GM21723 (cell line): ENCODE results near the gene SYK.
"Not testable (repeated sequence)": the region's sequence is repeated elsewhere in the genome, so short reads cannot be mapped to it uniquely, and the experiment has no call there.

ENCODE experiments used
- ATAC-seq: cut with Tn5 transposase; IDR thresholded peaks from one replicate; pipeline ENCODE4 v1.9.1; 2021; ENCODE audit warnings: mild to moderate bottlenecking, moderate library complexity; ENCODE audit not compliant: unreplicated experiment

SYK gene

GRCh38 chr9:90795084-90795483 is 6.5 kb upstream of the SYK start:
- peak; percentile 36 for ATAC-seq

DNA sequence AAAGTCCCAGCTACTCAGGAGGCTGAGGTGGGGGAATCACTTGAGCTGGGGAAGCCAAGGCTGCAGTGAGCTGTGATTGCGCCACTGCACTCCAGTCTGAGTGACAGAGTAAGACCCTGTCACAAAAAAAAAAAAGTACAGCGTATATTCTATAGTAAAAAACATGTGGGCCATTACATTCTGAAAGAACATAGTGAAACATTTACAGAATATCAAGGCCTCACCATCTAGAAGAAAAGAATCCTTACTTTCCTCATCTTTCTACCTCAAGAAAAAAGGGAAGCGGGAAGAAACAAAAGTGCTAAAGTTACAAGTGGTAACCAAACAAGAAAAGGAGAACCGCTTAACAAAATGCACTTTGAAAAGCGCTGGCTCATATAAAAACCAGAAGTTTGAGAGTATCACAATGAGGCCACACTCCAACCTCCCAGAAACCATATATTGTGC is 5.7 kb upstream of the SYK start:
- peak; percentile 50 for ATAC-seq

GRCh38 chr9:90799271-90799852 is 2.3 kb upstream of the SYK start:
- no peak for ATAC-seq

- ATAC-seq: peak; percentile 13
These were observed 329 bp downstream of the SYK start for GRCh38 chr9:90801973-90802322.

DNA sequence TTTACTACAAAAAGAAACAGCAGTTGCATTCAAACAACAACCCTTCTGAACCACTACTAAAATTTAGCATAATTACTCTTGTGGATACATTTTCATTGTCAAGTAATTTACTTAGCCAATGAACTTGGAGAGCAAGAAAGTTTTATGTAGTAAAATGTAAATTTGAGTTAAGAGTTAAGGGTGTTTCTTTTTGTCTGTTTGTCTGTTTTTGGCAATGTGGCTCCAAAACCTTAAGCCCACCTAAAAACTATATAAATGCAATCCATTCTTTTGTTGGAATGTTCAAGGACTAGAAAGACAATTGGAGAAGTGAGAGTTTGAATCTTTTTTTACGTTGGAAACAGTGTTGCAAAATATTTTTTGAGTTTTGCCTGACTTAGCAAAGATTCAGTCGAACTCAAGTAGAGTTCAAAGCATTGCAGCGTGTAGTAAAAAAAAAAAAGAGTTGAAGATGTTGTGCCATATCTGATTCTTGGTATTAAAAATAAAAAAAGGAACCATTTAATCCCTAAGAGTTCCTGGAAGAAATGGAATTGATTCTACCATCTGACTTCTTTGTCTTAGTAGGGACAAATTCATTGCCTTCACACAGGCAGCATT is 867 bp downstream of the SYK start:
- no peak for ATAC-seq

- ATAC-seq: no peak
These were observed 2.4 kb downstream of the SYK start for GRCh38 chr9:90803860-90804593.

DNA sequence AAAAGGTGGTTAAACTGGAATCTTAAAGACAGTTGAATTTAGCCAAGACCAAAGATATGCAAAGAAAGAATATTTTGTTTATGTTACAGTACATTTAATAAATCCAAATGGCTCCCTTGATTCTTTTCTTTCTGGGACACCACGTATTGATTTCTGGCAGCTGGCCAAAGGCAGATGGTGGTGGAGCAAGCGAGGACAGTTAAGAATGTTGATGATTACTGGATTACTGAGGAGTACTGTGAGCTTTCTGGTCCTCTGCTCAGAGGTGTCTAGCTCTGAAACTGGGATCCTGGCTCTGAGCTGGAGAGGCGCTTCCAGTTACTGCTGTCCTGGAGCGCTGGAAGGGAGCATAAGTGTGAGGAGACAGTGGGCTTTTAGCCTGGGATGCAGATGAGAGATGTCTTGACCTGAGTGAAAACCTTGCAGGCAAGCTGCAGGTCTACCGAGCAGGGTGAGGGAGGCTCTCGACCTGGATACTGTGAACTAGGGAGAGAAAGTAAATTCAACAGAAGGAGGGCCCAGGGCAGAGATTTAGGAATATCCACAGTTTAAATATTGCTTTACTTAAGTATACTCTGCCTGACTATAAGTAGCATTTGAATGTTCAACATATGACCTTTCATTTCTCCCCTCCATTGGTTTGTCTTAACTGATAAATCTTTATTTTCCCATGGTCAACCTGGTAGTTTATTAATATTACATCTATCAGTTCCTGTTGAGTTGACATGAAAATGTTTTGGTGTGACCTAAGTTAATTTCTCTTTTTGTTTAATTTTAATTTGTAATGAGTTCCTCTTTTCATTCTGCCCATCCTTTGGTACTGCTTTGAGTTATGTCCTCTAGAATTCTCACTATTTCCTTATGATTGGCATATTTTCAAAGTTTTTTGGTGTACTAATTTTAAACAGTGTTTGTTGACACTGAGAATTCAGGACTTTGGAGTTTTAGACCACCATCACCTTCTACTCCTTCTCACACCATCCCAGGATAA is 3.7 kb downstream of the SYK start:
- ATAC-seq: no peak

DNA sequence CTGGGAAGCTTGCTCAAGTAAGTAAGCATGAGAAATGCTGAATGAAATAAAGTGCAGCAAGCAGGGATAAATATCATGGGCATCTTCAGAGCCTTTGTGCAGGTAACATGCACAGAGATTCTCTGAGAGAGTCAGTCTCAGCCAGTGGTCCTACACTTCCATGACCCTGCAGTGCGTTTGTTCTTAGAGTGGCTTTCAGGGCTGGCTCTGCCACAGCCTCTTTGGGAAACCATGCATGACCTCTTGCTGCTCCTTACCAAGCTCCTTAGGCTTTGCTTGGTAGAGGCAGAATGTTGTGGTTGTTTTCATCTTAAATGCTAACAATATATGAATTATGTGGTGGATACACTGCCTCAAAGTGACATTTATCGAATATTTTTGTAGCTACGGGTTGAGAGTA is 5.4 kb downstream of the SYK start:
- ATAC-seq: no peak

GRCh38 chr9:90808398-90808797 is 6.8 kb downstream of the SYK start:
- no peak for ATAC-seq

GRCh38 chr9:90808890-90809685 is 7.5 kb downstream of the SYK start:
- ATAC-seq: no peak

- no peak for ATAC-seq
These were observed 9.1 kb downstream of the SYK start for GRCh38 chr9:90810691-90811090.

GRCh38 chr9:90813046-90813445 is 11.4 kb downstream of the SYK start:
- ATAC-seq: no peak

GRCh38 chr9:90813523-90813922 is 11.9 kb downstream of the SYK start:
- ATAC-seq: no peak

DNA sequence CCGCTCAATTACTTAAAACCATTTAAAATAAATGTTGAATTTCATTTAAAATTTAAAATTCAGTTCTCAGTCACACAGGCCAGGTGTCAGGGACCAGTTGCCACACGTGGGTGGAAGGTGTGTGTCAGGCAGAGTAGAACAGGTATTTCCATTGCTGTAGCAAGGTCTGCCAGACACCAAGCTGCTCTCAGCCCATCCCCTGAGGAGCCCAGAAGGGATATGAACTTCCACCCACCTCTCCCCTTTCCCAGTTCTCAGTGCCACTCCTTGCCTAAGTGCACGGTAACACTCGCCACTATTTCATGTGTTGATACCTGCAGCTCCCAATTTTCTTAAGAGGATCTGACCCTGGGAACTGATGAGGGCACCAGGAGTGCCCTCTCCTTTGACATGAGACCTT is 12.7 kb downstream of the SYK start:
- no peak for ATAC-seq

DNA sequence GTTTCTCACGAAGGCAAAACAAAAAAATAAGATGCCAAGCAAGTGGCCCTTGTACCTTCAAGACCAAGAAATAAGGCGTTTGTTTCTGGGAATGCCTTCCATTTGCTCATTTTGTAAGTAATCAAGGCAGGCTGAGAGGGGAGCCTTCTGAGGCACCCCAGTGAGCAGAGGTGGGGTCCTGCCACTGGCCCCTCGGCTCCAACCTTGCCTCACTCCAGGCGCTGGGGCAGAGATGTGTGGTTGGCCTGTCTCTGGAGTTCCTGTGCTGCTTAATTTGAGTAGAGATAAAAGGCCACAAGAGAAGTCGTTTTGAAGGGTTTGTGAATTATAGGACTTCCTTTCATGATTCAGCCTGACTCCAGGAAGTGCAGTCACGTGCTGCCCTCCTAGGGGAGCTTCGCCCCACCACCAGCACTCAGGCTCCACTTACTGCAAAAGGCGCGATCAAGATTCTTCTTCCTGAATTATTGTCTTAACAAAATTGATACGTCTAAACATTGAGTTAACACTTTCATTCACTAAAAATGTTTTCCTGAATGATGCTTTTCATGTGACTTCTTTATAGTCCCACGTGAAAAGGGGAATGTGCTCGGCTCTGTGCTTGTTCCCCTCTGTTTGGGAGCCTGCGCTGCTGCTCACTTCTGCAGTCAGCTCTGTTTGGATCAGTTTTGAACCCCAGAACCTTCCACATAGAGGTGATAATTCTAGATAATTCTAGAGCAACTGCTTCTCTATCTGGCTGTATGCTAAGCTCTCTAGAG is 13.7 kb downstream of the SYK start:
- no peak for ATAC-seq

- ATAC-seq: no peak
These were observed 14.3 kb downstream of the SYK start for GRCh38 chr9:90815944-90816357.

DNA sequence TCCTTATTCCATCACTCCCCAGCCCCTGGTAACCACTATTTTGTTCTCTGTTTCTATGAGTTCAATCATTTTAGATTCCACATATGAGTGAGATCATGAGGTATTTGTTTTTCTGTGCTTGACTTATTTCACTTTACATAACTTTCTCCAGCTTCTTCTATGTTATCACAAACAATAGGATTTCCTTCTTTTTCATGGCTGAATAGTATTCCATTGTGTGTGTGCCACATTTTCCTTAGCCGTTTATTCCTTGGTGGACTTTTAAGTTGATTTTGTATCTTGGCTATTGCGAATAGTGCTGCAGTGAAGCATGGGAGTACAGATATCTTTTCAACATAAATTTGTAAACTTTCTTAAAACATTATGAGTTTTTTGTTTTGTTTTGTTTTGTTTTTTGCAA is 15.1 kb downstream of the SYK start:
- no peak for ATAC-seq

DNA sequence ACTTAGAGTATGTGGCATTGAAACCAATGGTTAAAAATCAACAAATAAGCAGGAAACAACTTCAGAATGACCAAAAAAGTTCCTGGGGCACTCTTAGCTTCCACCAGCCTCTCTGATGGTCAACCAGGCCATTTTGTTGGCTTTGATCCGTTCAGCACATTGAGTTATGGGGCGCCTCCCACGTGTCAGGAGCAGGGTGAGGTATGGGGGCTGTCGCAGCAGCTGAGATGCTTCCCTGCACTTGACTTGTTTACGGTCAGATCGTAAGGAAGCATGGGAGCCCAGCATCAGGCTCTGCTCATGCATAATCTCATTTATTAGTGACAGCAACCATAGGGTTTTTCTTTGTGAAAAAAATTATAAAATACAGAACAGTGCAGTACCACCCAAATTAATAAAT is 16.7 kb downstream of the SYK start:
- no peak for ATAC-seq

GRCh38 chr9:90820406-90820805 is 18.8 kb downstream of the SYK start:
- ATAC-seq: not testable (repeated sequence)

- ATAC-seq: not testable (repeated sequence)
These were observed 19.6 kb downstream of the SYK start for GRCh38 chr9:90821236-90821635.
